ENCODE measurements around the gene UBA5. TPM values are rescaled to one million over a fixed set of nuclear protein-coding genes. Genes with fewer than 3 reads are reported as not detected.
A peak's percentile ranks its signal among the peaks of the same experiment; 100 is the strongest.

UBA5 gene
- total RNA-seq, 1 donor from 2014 or later = 32.2 TPM

DNA sequence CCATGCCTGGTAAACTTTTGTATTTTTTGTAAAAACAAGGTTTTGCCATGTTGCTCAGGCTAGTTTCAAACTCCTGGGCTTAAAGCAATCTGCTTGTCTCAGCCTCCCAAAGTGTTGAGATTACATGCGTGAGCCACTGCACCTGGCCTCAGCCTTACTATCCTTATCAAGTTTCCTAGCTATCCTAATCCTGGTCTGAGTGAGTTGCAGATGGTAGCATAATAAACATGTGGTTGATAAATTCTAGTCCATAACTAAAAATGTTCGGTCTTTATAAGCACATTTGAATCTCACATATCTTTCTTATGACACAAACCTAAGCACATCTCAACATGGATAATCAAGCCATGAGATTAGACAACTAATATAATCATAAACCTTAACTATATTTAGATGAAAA lies 43.6 kb downstream of the UBA5 start:
- no peak for DNase-seq (ENCODE audit: low spot score)
- intact Hi-C loops (cut with DNase I) = no loop called here
- ATAC-seq = no peak

DNA sequence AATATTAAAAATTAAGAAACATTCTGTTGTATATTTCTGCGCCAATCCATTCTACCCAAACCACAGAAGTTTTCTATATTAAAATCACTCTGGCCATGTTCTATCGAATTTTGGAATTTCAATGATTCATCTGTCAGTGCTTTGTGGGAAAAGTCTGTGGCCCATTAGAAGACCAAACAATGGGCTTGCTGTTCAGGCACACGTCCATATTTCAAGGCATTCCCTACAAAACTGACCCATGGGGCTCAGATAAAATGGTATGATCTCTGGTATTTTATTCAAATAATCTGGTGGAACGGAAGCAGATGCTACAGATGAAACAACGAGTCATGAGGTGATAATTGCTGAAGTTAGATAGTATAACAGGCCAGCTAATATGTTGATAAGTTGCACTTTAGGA lies 49.6 kb downstream of the UBA5 start:
- ATAC-seq (no peak), DNase-seq (ENCODE audit: low spot score) (no peak)
- intact Hi-C loops (cut with DNase I) = no loop called here

DNA sequence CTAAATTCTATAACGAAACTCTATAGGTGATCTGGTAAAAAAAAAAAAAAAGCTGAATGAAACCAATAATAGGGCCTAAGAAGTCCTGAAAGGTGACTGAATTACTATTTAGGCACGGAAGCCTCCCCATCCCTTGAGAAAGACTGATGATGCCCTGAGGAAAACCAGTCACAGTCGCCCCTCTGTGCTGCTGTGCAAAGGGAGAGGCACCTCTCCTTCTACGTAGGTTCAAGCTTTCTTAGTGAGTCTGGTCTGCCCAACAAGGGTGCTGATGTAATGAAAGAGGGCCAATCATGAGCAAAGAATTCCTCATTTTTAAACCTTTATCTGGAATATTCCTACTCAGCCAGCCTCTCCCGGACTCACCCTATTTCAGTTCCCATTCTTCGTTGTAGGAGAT lies 50.2 kb downstream of the UBA5 start:
- ATAC-seq (no peak), DNase-seq (ENCODE audit: low spot score) (no peak)
- intact Hi-C loops (cut with DNase I) = no loop called here

DNA sequence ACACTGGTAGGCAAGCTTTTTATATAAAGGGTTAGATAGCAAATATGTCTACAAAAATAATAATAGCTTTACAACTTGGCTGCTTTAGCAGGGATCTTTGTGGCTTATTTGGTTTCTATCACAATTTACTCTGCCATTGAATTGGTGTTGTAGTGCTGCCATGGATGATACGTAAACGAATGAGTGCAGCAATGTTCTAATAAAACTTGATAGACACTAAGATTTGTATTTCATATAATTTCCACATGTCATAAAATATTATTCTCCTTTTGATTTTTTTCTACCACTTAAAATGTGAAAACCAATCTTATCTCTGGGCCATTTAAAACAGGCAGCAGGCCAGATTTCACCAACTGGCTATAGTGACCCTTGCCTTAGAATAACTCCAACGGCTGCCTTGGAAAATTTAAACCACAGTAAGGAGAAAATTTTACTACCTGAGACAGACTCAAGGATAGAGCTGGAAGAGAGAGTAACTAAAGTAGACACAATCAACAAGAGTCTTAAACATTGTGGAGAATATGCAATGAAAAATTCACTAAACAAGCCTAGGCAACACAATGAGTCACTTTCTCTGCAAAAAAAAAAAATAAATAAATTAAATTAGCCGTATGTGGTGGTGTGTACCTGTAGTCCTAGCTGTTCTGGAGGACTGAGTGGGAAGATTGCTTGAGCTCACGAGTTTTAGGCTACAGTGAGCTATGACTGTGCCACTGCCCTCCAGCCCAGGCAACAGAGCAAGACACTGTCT lies 54.0 kb downstream of the UBA5 start:
- ATAC-seq (no peak), DNase-seq (ENCODE audit: low spot score) (no peak)
- intact Hi-C loops (cut with DNase I) = no loop called here

DNA sequence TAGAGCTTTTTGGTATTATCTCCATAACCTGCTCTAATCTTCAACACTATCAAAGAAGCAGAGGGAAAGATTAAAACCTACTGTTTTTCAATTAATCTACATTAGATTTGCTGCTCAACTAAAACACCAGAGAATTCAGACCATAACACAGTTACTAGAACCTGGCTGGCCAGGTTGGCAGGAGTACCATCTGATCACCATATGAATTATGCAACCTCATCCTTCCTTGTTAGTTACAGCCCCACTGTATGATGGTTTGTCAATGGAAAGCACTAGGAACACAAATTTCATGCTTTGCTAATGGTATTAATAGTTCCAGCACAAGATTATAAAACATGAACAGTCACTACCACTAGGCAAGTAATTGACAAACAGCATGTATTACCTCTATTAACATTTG lies 56.2 kb downstream of the UBA5 start:
- ATAC-seq = no peak
- intact Hi-C loops (cut with DNase I) = no loop called here
- DNase-seq (ENCODE audit: low spot score) = no peak

DNA sequence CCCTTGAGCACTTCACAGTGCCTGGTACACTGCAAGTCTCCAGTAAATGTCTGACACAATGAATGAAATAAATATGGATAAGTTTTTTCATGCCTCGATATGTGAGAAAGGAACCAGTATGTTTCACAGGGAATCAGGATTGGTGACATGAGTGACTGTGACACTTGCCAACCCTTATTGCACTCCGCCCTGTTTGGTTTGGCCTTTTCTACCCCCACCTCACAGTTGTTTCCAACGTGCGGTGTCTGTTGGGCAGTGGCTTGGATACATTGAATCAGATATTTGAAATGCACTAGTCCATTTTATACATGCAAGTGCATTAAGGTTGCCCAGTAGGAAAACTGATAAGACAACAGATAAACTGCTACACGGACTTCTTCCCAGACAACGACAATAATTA lies 60.1 kb downstream of the UBA5 start:
- intact Hi-C loops (cut with DNase I) = loop anchor here (10.0 kb wide), 1 partner anchor 705 kb away; no protein-coding TSS in a partner anchor
- ATAC-seq (no peak), DNase-seq (ENCODE audit: low spot score) (no peak)

DNA sequence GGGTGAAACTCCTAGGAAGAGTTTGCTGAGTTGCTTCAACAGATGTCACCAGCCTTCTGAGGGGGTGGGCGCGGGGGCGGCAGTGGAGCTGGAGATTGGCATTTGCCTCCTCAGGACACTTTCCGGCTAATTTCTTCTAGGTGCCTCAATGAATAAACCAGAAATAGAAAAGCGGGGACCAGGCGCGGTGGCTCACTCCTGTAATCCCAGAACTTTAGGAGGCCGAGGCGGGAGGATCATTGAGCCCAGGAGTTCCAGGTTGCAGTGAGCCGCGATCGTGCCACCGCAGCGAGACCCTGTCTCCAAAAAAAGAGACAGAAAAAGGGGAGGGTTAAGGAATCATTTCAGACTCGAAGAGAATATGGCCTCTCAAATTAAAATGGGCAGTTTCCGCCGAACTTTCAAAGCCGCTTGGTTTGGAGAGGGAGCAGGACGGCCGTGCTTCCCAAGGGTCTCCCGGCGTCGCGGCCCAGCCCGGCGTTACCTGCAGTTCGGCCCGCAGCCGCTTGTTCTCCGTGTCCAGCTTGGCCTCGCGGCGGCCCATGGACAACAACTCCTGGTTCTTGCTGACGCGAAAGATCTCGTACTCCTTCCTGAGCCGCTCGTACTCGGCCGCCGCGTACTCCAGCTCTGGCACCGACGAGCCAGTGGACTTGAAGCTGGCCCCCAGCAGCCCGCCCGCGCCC lies 61.5 kb downstream of the UBA5 start:
- intact Hi-C loops (cut with DNase I) = loop anchor here (10.0 kb wide), 1 partner anchor 703 kb away; no protein-coding TSS in a partner anchor
- DNase-seq (ENCODE audit: low spot score) = peak; percentile 82
- ATAC-seq = peak; percentile 1

DNA sequence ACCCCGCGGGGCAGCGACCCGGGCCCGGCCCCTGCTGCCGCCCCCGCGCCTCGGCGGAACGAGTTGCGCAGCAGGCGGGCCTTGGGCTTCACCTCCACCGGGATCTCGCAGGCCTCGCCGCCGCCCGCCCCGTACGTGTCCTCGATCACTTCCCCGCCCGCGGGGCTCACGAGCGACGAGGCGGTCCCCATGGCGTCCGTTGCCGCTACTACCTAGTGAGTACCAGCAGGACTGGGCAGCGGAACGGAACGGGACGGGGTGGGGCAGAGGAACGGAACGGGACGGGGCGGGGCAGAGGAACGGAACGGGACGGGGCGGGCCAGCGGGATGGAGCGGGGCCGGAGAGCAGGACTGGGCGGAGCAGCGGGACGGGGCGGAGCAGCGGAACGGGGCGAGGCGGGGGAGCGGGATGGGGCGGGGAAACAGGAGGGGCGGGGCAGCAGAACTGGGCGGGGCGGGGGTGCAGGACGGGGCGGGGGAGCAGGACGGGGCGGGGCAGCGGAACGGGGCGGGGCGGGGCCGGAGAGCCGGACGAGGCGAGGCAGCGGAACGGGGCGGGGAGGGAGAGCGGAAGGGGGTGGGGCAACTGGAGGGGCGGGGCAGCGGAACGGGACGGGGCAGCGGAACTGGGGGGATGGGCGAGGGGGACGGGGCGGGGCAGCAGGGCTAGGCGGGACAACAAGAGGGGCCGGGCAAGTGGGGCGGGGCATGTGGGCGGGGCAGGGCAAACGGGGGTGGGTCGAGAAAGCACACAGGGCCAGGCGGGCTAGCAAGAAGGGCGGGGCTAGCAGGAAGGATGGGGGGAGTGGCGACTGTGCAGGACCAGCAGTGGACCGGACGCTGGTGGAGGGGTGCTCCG lies 62.3 kb downstream of the UBA5 start, which contains the start of gene NPHP3:
Gene NPHP3, minus strand, starts transcription at position 245 of the 859 bp plus-strand sequence. Its CDS starts 54 bp downstream, at position 191.
- ATAC-seq (peak; percentile 96), DNase-seq (ENCODE audit: low spot score) (peak; percentile 99)
- intact Hi-C loops (cut with DNase I) = loop anchor here (10.0 kb wide), 1 partner anchor 702 kb away; no protein-coding TSS in a partner anchor

DNA sequence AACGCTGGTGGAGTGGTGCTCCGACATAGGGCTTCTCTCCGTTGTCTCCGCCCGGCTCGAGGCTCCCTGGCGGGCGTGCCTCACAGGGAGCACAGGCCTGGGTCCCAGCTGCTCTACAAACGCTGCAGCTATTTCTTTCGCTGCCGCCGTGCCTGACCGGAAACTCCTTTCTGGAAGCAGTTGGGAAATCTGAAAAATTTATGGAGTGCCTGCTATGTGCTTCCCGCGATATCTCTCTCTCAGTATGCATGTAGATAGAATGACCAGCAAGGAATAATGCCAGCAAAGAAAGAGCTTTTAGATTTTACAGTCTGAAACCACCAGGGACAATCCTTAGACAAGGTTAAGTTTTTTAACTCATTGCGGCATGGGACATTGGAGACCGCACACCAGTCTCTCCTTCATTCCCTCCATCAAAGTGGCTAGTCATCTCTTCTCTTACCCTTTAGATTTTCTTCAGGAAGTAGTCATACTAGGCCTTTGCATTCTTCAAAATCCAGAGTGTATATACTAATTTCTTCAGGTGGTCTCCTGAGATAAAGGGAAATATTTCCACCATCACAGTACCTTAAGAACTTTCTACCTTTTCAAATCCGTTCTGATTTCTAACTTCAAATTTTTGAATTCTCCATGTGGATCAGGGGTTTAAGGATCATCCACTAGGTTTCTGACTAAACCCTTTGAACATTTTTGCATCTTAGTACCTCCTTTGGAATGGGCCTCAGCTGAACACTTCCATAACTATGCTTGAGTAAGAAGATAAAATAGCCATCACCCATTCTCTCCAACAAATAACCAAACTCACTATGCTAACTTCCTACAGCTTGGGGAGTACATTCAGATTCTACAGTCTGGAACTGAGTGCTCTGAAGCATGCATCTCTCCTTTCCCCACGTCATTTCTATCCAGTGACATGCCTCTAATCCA lies 63.2 kb downstream of the UBA5 start:
- no peak for DNase-seq (ENCODE audit: low spot score)
- peak; percentile 0 for ATAC-seq
- intact Hi-C loops (cut with DNase I) = loop anchor here (10.0 kb wide), 1 partner anchor 702 kb away; no protein-coding TSS in a partner anchor

DNA sequence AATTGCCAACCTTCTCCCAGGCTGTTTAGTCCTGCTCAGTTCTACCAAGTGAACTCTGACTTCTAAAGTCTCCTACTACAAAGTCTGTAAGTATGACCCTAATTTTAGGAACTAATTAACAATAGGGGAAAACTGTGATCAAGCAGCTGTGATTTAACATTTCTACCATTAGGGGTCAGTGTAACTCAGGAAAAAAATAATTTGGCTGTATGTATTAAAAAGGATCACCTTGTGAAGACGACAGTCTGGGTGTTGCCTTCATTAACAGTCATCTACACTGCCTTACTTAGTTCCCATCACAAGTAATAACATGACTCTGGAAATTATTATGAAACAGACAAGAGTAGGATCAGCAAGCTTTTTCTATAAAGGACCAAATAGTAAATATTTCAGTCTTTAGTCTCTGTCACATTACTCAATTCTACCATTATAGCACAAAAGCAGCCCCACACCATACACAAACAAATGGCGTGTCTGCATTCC lies 66.3 kb downstream of the UBA5 start:
- no peak for DNase-seq (ENCODE audit: low spot score)
- no peak for ATAC-seq
- intact Hi-C loops (cut with DNase I) = loop anchor here (10.0 kb wide), 1 partner anchor 698 kb away; no protein-coding TSS in a partner anchor

Other genes with a start within 250 kb of the UBA5 start
- 71.4 TPM for gene DNAJC13, start 242.8 kb upstream of the UBA5 start, total RNA-seq
- 3.1 TPM for gene ACKR4, start 63.1 kb upstream of the UBA5 start, total RNA-seq
- gene ACAD11, start 520 bp upstream of the UBA5 start, total RNA-seq = 39.2 TPM
- gene NPHP3, start 62.1 kb downstream of the UBA5 start, total RNA-seq = 58.0 TPM